ENCODE data around the gene NEUROD2. TPM values are rescaled to one million over a fixed set of nuclear protein-coding genes. Genes with fewer than 3 reads are reported as not detected.
A peak's percentile ranks its signal among the peaks of the same experiment; 100 is the strongest.

Gene NEUROD2
- polyA plus RNA-seq, 3 donors from 2014 or later, result not detected

- Mint-ChIP-seq H3K4me3 (no peak overlapping the region), H3K27me3 (ENCODE audit: low read depth in 3 of 3) (peaks cover 6 to 16% (median 13%) of the 10 kb centered on the region in 3 donors), H3K36me3 (peaks cover 0 to 3% (median 0%) of the 10 kb centered on the region in 3 donors), H3K4me1 (peaks cover 4 to 6% of the 10 kb centered on the region in 2 donors), H3K9me3 (no peaks in the 10 kb centered on the region), H3K27ac (no peak overlapping the region)
- DNase-seq, result no peak
Observed at GRCh38 chr17:39629898-39630297, 22.2 kb upstream of the NEUROD2 start.

GRCh38 chr17:39629494-39629880 is 21.8 kb upstream of the NEUROD2 start:
- no peak overlapping the region for H3K27ac Mint-ChIP-seq
- H3K27me3 Mint-ChIP-seq (ENCODE audit: low read depth in 3 of 3), result peaks cover 6 to 16% (median 13%) of the 10 kb centered on the region in 3 donors
- H3K4me3 Mint-ChIP-seq, result no peak overlapping the region
- no peak for DNase-seq
- H3K36me3 Mint-ChIP-seq, result peaks cover 0 to 3% (median 0%) of the 10 kb centered on the region in 3 donors
- peaks cover 3 to 4% of the 10 kb centered on the region in 2 donors for H3K4me1 Mint-ChIP-seq
- H3K9me3 Mint-ChIP-seq, result no peaks in the 10 kb centered on the region

GRCh38 chr17:39628655-39629493 is 21.2 kb upstream of the NEUROD2 start:
- no peak for DNase-seq
- H3K36me3 Mint-ChIP-seq, result peaks cover 0 to 3% (median 0%) of the 10 kb centered on the region in 3 donors
- no peaks in the 10 kb centered on the region for H3K9me3 Mint-ChIP-seq
- H3K4me3 Mint-ChIP-seq, result no peak overlapping the region
- H3K27me3 Mint-ChIP-seq (ENCODE audit: low read depth in 3 of 3), result peaks cover 6 to 16% (median 13%) of the 10 kb centered on the region in 3 donors
- peaks cover 0 to 4% of the 10 kb centered on the region in 2 donors for H3K4me1 Mint-ChIP-seq
- no peak overlapping the region for H3K27ac Mint-ChIP-seq

- no peak for DNase-seq
- Mint-ChIP-seq H3K9me3 (no peaks in the 10 kb centered on the region), H3K4me3 (no peak overlapping the region), H3K27me3 (ENCODE audit: low read depth in 3 of 3) (peaks cover 10 to 13% (median 11%) of the 10 kb centered on the region in 3 donors), H3K27ac (no peak overlapping the region), H3K4me1 (peaks cover 8% of the 10 kb centered on the region in 2 donors), H3K36me3 (peaks cover 0 to 3% (median 0%) of the 10 kb centered on the region in 3 donors)
Observed at GRCh38 chr17:39627712-39628516, 20.2 kb upstream of the NEUROD2 start.

GRCh38 chr17:39627047-39627711 is 19.5 kb upstream of the NEUROD2 start:
- H3K27me3 Mint-ChIP-seq (ENCODE audit: low read depth in 3 of 3), result peaks cover 10 to 14% (median 11%) of the 10 kb centered on the region in 3 donors
- no peak for DNase-seq
- H3K27ac Mint-ChIP-seq, result no peak overlapping the region
- peaks cover 11 to 15% of the 10 kb centered on the region in 2 donors for H3K4me1 Mint-ChIP-seq
- H3K36me3 Mint-ChIP-seq, result peaks cover 0 to 3% (median 0%) of the 10 kb centered on the region in 3 donors
- no peaks in the 10 kb centered on the region for H3K9me3 Mint-ChIP-seq
- H3K4me3 Mint-ChIP-seq, result no peak overlapping the region

- no peaks in the 10 kb centered on the region for H3K9me3 Mint-ChIP-seq
- DNase-seq, result no peak
- H3K4me3 Mint-ChIP-seq, result peak within 1 kb of the TSS in 2 of 5 donors; percentile 24 to 54
- H3K27ac Mint-ChIP-seq, result no peak within 1 kb of the TSS
- H3K4me1 Mint-ChIP-seq, result peaks cover 13 to 20% of the 10 kb centered on the region in 2 donors
- H3K36me3 Mint-ChIP-seq, result peaks cover 0 to 3% (median 0%) of the 10 kb centered on the region in 3 donors
- peaks cover 7 to 18% (median 12%) of the 10 kb centered on the region in 3 donors for H3K27me3 Mint-ChIP-seq (ENCODE audit: low read depth in 3 of 3)
Observed at GRCh38 chr17:39626171-39627046, 18.7 kb upstream of the NEUROD2 start, which contains the start of gene PPP1R1B. PPP1R1B (plus strand) TSS chr17:39626952; CDS start chr17:39627393, 441 bp downstream.

- DNase-seq, result no peak
- H3K36me3 Mint-ChIP-seq, result no peaks in the 10 kb centered on the region
- no peaks in the 10 kb centered on the region for H3K9me3 Mint-ChIP-seq
- no peak overlapping the region for H3K4me3 Mint-ChIP-seq
- H3K4me1 Mint-ChIP-seq, result peaks cover 13 to 20% of the 10 kb centered on the region in 2 donors
- H3K27me3 Mint-ChIP-seq (ENCODE audit: low read depth in 3 of 3), result peaks cover 7 to 16% (median 12%) of the 10 kb centered on the region in 3 donors
- H3K27ac Mint-ChIP-seq, result no peak overlapping the region
Observed at GRCh38 chr17:39625198-39625785, 17.6 kb upstream of the NEUROD2 start.

- H3K27me3 Mint-ChIP-seq (ENCODE audit: low read depth in 3 of 3), result peaks cover 7 to 16% (median 12%) of the 10 kb centered on the region in 3 donors
- peak overlapping the region in 1 of 6 donors; percentile 35 for H3K27ac Mint-ChIP-seq
- H3K4me3 Mint-ChIP-seq, result no peak overlapping the region
- peaks cover 13 to 20% of the 10 kb centered on the region in 2 donors for H3K4me1 Mint-ChIP-seq
- no peak for DNase-seq
- no peaks in the 10 kb centered on the region for H3K9me3 Mint-ChIP-seq
- no peaks in the 10 kb centered on the region for H3K36me3 Mint-ChIP-seq
Observed at GRCh38 chr17:39624313-39624712, 16.6 kb upstream of the NEUROD2 start.

- Mint-ChIP-seq H3K9me3 (no peaks in the 10 kb centered on the region), H3K36me3 (no peaks in the 10 kb centered on the region), H3K27me3 (ENCODE audit: low read depth in 3 of 3) (peaks cover 9 to 18% (median 12%) of the 10 kb centered on the region in 3 donors), H3K4me1 (peaks cover 15 to 22% of the 10 kb centered on the region in 2 donors), H3K27ac (peak overlapping the region in 1 of 6 donors; percentile 86), H3K4me3 (peak overlapping the region in 2 of 5 donors; percentile 20 to 51)
- DNase-seq, result peak; percentile 76 to 83 (median 78)
Observed at GRCh38 chr17:39623356-39623950, 15.7 kb upstream of the NEUROD2 start.

GRCh38 chr17:39622380-39623006 is 14.8 kb upstream of the NEUROD2 start:
- Mint-ChIP-seq H3K9me3 (no peaks in the 10 kb centered on the region), H3K36me3 (no peaks in the 10 kb centered on the region), H3K27ac (peak overlapping the region in 3 of 6 donors; percentile 10 to 83 (median 79)), H3K4me3 (peak overlapping the region in 4 of 5 donors; percentile 13 to 73 (median 64)), H3K4me1 (peaks cover 18 to 26% of the 10 kb centered on the region in 2 donors), H3K27me3 (ENCODE audit: low read depth in 3 of 3) (peaks cover 8 to 12% (median 11%) of the 10 kb centered on the region in 3 donors)
- DNase-seq, result no peak

GRCh38 chr17:39621523-39622379 is 14.0 kb upstream of the NEUROD2 start:
- peaks cover 20 to 26% of the 10 kb centered on the region in 2 donors for H3K4me1 Mint-ChIP-seq
- DNase-seq, result peak; percentile 86 to 88 (median 87)
- peak overlapping the region; percentile 13 to 73 (median 64) for H3K4me3 Mint-ChIP-seq
- H3K27me3 Mint-ChIP-seq (ENCODE audit: low read depth in 3 of 3), result peaks cover 8 to 12% (median 11%) of the 10 kb centered on the region in 3 donors
- peak overlapping the region in 4 of 6 donors; percentile 10 to 83 (median 51) for H3K27ac Mint-ChIP-seq
- no peaks in the 10 kb centered on the region for H3K9me3 Mint-ChIP-seq
- no peaks in the 10 kb centered on the region for H3K36me3 Mint-ChIP-seq

Measured in immature natural killer cell (primary cell).